HG03521 (cell line): Measurements from ENCODE around the gene HIGD2A.

Source experiments
- ATAC-seq: cut with Tn5 transposase; IDR thresholded peaks from one replicate; pipeline ENCODE4 v1.9.1; 2021; ENCODE audit warnings: mild to moderate bottlenecking, moderate library complexity; ENCODE audit not compliant: unreplicated experiment

HIGD2A gene

GRCh38 chr5:176368726-176369125 is 19.8 kb upstream of the HIGD2A start:
- no peak for ATAC-seq

DNA sequence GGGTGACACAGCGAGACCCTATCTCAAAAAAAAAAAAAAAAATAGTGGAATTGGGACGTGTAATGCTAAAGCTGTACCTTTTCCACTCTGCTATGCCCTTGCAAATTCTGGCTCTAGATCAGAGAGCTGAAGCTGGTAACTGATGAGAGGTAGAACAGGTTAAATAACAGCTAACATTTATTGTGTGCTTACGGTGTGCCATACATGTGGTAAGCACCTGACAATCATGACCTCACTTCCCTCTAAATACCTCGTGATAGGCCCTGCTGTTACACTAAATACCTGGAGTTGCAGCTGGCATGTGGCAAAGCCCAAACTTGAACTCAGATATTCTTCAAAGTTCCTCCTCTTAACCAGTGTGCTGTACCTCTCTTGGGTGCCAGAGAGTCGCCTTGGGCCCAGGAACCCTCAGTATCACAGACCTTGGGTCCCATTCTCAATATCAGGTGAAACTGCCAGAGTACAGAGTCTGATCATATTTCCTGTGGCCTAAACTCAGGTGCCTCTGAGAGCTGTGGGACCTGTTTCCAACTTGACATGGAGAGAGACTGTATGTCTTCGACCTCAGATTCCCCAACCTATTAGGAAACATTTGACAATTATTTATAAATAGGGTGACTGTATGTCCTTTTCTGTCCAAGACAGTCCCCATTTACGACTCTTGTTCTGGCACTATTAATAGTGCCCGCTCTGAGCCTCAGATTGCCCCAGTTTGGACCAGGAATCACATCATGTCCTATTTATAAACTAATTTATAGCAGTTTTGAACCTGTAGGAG is 18.4 kb upstream of the HIGD2A start:
- ATAC-seq = no peak

DNA sequence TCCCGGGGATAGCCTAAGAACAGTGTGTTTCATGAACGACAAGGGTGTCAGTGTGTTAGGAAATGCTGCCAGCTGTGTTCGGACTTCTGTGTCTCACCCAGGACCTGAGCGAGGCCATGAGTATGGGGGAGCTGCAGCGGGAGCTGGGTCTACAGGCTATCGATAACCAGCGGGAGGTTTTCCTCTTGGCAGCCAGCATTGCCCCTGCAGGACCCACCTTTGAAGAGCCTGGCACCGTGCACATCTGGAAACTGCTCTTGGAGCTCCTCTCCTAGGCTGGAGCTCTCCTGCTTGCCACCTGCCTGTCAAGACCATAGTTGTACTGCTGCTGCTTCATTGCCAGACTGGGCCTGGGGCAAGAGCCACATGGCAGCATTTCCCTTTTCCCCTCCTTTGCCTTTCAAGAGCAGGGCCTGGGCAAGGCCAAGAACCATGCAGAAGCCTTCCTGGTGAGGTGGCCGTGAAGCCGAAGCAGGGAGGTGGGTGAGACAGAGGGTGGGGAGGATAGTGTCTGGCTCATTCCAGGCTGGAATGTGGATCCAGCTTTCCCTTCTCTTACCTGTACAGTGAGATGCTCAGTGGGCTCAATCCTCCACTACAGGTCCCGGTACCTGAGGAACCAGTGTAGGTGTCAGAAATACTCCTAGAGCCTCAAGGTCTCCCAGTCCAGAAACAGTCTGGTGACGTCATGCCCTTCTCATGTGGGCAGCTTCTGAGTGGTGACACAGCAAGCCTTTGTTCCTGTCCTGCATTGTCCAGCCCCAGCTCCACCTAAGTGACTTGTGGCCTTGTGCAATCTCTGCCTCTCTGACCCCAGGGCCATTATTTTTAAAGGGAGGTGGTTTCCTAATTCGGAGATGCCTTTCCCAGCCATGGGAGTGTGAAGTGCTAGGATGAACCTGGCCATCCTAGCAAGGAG is 16.7 kb upstream of the HIGD2A start:
- ATAC-seq = no peak

DNA sequence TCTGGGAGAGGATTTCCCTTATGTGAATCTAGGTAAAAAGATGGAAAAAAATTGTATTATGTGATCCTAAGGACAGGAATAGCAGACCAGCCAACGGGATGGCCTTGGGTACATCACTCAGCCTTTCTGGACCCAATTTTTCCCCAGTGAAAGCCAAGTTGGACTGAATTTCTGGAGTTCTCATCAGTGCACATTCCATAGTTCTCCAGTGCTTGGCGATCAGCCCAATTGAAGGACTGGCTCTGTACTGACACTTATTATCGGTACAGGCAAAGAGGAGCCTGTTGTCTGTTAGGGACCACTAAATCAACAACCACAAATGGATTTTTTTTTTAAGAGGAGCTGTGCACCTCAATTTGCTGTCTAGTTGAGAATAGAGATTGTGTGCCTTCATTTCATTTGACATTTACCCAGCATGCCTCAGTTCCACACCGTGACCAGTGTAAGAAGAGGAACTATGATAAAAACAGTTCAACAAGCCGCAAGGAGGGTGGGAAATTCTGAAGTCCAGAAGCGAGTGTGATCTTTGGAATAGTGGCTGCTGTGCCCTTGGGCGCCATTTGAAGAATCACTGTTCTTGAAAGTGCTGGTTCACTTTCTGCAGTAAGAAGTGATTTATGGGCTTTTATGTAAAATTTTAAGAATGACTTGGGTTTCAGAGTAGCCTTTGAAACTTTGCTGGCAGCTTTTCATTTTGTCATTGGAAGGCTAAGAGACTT is 15.3 kb upstream of the HIGD2A start:
- no peak for ATAC-seq

DNA sequence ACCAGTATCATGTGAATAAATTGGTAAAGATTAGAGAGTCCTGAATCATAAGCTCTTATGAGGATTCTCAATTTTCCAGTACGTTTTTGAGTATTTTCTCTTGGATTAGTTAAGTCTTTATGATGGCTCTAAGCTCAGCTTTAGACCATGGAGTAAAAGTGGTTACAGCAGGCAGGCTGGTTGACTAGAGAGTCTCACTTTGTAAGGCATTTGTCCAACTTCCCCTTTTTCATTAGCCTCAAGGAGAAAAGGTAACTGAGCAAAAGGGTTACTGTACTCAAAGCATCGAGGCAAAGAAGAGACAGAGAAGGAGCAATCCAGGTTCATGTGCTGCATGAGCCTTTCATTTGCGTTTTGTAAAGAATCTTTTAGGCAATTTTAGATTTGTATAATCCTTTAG is 8.7 kb upstream of the HIGD2A start:
- ATAC-seq = no peak

DNA sequence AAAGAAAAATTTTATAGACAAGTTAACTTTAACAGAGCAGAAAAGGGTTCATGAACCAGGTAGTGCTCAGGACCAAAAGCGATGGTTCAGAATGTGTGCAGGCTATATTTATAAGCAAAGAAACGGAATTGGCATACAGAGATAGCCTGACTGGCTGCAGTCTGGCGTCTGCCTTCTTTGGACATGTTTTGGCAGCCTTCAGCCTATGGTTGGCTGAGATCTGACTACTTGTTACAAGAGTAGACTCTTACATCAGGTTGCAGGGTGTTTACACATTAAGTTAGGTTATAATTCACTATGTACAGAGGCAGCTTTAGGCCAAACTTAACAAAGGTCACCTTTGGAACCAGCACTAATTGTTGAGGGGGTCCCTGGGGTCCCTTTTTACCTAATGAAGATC is 7.1 kb upstream of the HIGD2A start:
- no peak for ATAC-seq

DNA sequence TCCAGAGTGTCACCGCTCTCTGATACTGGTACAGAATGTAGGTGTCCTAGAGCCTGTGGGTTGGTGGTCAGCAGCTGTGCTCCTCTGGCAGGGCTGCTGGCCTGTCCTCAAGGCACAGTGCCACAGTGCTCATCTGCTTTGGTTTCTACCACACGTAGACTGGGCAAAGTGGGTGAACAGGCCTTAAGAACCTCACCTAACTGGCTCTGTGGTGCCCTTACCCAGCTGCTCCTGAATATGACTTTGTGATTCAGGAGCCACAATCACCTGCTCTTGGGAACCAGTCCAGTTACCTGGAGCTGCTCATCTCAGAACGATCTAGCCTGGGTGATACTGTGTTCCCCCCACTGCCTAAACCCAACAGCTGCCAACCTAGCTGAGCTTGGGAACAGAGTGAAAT is 6.6 kb upstream of the HIGD2A start:
- ATAC-seq = no peak

DNA sequence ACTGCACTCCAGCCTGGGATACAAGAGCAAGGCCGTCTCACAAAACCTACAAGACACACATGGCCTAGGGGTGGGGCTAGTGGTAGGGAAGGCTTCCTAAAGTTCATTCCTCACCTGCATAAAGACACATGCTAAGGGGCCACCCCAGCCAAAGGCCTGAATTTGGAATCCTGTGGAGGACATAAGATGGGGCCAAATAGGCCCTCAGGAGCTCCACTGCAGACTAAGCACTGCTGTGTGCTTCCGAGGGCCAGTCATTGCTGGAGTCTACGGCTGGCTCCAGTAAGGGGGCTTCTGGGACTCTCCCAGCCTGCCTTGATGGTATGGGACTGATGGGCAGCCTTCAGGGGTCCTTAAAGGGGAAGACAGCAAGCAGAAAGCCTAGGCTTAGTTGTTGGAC is 5.8 kb upstream of the HIGD2A start:
- no peak for ATAC-seq

DNA sequence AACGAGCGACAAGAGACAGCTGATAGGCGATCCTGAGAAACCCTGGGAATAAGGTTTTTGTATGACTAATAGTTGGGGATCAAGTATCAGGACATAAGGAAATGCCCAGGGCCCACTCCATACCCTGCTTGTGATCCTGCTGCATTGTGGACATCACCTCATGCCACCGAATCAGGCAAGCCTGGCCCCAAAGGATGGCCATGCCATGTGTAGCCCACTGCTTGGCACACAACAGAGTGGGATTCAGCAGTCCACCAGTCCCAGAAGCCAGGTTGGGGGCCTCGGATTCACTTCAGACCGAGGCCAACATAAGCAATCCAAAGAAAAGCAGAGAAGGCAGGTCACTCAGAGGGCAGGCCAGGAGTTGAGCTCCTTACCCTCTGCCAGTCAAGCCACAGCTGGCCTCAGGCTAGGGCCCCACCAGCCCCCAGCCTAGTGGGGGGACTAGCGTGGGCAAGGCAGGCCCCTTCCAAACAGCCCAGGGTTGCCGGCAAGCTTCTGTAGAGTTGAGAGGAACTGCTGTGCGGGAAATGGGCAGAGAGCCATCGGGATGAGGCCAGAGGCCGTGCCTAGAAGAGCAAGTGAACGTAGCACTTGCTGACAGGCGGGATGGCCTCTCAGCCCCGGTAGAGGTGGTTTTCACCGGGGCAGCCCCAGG is 5.2 kb upstream of the HIGD2A start:
- no peak for ATAC-seq

- no peak for ATAC-seq
These were observed 4.6 kb upstream of the HIGD2A start for GRCh38 chr5:176383961-176384360.

DNA sequence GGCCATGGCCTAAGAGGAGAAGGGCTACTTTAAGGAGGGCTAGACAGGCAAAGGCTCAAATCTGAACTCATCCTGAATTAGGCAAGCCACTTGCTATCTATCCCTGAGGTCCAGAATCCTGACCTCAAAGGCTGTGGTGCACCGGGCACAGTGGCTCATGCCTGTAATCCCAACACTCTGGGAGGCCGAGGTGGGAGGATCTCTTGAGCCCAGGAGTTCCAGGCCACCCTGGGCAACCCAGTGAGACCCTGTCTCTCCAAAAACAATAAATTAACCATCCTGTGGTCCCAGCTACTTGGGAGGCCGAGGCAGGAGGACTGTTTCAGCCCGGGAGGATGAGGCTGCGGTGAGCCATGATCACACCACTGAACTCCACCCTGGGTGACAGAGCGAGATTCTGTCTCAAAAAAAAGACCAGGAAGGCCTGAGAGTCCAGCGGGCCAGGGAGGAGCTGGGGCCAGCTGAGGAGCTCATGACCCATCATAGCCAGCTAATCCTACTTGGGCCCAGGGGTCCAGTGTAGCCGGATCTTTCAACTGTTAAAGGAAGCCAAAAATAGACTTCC is 4.1 kb upstream of the HIGD2A start:
- ATAC-seq = no peak

GRCh38 chr5:176384991-176385390 is 3.6 kb upstream of the HIGD2A start:
- no peak for ATAC-seq

DNA sequence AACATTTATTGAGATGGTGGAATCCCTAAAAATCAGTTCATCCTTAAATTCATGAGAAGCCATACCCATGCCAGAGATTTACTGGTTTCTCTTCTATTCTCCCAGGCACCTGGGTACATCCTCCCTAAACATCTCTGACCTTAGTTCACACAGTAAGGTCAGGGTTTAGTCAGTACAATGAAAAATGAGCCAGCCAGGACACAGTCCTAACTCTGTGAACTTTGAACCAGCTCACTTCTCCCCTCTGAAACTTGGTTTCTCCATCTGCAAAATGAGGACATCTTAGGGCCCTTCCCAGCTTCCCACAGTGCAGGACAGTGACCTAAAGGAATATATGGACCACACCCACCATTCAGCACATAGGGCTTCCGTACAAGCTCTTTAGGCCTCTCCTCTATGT is 2.1 kb upstream of the HIGD2A start:
- ATAC-seq = no peak

- ATAC-seq = no peak
These were observed 1.1 kb upstream of the HIGD2A start for GRCh38 chr5:176387384-176387925.

DNA sequence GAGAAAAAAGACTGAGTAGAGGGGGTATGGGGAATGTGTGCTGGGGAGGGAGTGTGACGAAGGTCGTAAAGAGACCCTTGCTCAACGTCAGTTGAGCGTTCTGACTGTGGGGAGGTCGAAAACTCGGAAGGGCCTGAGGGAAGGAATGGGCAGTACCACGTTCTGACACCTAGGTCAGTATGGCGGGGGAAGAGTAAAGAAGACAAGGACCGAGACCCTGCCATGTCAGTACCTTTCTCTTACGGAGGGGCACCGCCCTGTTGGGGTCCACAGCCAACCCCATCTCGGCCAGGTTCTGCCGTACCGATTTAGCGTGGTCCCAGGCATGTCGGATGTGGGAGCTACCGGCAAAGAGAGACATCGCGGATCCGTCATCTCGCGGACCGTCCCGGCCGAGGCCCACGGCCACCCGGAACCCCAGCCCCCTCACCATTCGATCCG is 528 bp upstream of the HIGD2A start:
- ATAC-seq = no peak

DNA sequence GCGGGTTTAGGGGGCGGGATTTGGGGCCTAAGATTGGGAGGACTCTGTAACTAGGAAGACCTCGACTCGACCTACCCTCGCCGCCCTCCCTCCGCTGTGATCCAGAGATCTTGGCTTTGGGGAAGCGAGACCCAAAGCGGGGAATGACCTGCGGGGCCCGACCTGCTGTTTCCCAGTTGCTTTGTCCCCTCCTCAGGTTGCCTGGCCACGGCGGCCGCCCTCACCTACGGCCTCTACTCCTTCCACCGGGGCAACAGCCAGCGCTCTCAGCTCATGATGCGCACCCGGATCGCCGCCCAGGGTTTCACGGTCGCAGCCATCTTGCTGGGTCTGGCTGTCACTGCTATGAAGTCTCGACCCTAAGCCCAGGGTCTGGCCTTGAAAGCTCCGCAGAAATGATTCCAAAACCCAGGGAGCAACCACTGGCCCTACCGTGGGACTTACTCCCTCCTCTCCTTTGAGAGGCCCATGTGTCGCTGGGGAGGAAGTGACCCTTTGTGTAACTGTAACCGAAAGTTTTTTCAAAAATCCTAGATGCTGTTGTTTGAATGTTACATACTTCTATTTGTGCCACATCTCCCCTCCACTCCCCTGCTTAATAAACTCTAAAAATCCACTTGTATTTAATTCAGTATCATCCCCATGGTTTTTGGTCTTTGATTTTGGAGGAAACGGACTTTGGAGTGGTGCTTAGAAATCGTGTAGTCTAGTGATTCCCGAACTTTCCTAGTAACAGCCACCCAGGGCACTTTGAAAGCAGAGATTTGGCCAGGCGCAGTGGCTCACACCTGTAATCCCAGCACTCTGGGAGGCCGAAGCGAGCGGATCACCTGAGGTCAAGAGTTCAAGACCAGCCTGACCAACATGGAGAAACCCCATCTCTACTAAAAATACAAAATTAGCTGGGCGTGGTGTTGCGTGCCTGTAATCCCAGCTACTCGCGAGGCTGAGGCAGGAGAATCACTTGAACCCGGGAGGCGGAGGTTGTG is 878 bp downstream of the HIGD2A start:
- peak; percentile 23 for ATAC-seq

GRCh38 chr5:176391479-176391878 is 2.9 kb downstream of the HIGD2A start:
- ATAC-seq = no peak

GRCh38 chr5:176391999-176392398 is 3.4 kb downstream of the HIGD2A start:
- ATAC-seq = no peak

- no peak for ATAC-seq
These were observed 4.0 kb downstream of the HIGD2A start for GRCh38 chr5:176392526-176392925.
